WTC11 (cell line): ENCODE measurements around the gene FGR. TPM values are rescaled to one million over a fixed set of nuclear protein-coding genes. Genes with fewer than 3 reads are reported as not detected.

Source experiments
- ATAC-seq: fragments of 200-7000 bp; cut with Tn5 transposase; 2 replicates; pipeline ENCODE4 v1.10.0; 2021; ENCODE audit warnings: mild to moderate bottlenecking, moderate library complexity
- CTCF ChIA-PET: fragments of 300-600 bp; sonication (Branson Sonifier 250); formaldehyde crosslinking; loops from one replicate; lab custom pipeline; 2021; ENCODE audit warnings: antibody characterized with exemption; lab: Charles Lee
- POLR2A ChIA-PET: fragments of 350-600 bp; sonication (Branson Sonifier 250); formaldehyde crosslinking; loops from one replicate; lab custom pipeline; 2021; ENCODE audit warnings: antibody characterized with exemption; lab: Charles Lee
- DNase-seq: peaks from one replicate; pipeline ENCODE4 v3.0.0; 2021; ENCODE audit warnings: low spot score
- H3K27ac Mint-ChIP-seq: 2 replicates; pipeline ENCODE4 v1.8.0; 2021; ENCODE audit warnings: mixed read lengths
- H3K27me3 Mint-ChIP-seq: 2 replicates; pipeline ENCODE4 v1.8.0; 2021; ENCODE audit warnings: low read depth, mild to moderate bottlenecking, moderate library complexity, mixed read lengths
- H3K36me3 Mint-ChIP-seq: 2 replicates; pipeline ENCODE4 v1.8.0; 2021; ENCODE audit warnings: mixed read lengths
- H3K4me1 Mint-ChIP-seq: 2 replicates; pipeline ENCODE4 v1.8.0; 2022; ENCODE audit warnings: mixed read lengths
- H3K4me3 Mint-ChIP-seq: 2 replicates; pipeline ENCODE4 v1.8.0; 2021; ENCODE audit warnings: mild to moderate bottlenecking, moderate library complexity, mixed read lengths
- H3K9me3 Mint-ChIP-seq: 2 replicates; pipeline ENCODE4 v1.8.0; 2021; ENCODE audit warnings: mixed read lengths
- CBFB ChIP-seq: sonication (generic); formaldehyde crosslinking; IDR thresholded peaks from 2 replicates; pipeline ENCODE4 v1.8.1; 2022; ENCODE audit warnings: mild to moderate bottlenecking, low read depth, missing genetic modification reagents
- ESRRA ChIP-seq: sonication (generic); formaldehyde crosslinking; IDR thresholded peaks from 2 replicates; pipeline ENCODE4 v1.8.1; 2022; ENCODE audit warnings: mild to moderate bottlenecking, missing genetic modification reagents, borderline replicate concordance
- GTF2I ChIP-seq: fragments of 250-450 bp; sonication (Bioruptor Pico); conservative IDR thresholded peaks from 2 replicates; pipeline ENCODE4 v1.4.0; 2021; ENCODE audit warnings: mild to moderate bottlenecking
- JAZF1 ChIP-seq: fragments of 250-450 bp; sonication (Bioruptor Pico); IDR thresholded peaks from 2 replicates; pipeline ENCODE4 v1.9.0; 2021; ENCODE audit warnings: moderate library complexity, mild to moderate bottlenecking, inconsistent platforms
- MXD4 ChIP-seq: fragments of 250-450 bp; sonication (Bioruptor Pico); IDR thresholded peaks from 2 replicates; pipeline ENCODE4 v1.8.0; 2021; ENCODE audit warnings: mild to moderate bottlenecking, moderate library complexity, borderline replicate concordance
- NFE2L1 ChIP-seq: sonication (generic); formaldehyde crosslinking; IDR thresholded peaks from 2 replicates; pipeline ENCODE4 v1.8.1; 2023; ENCODE audit warnings: missing genetic modification reagents
- OVOL2 ChIP-seq: fragments of 250-450 bp; sonication (Bioruptor Pico); IDR thresholded peaks from 2 replicates; pipeline ENCODE4 v1.9.0; 2021; ENCODE audit warnings: mild to moderate bottlenecking, borderline replicate concordance
- PRDM15 ChIP-seq: sonication (generic); formaldehyde crosslinking; IDR thresholded peaks from 2 replicates; pipeline ENCODE4 v1.8.0; 2022; ENCODE audit warnings: missing genetic modification reagents
- STAT6 ChIP-seq: sonication (generic); formaldehyde crosslinking; conservative IDR thresholded peaks from 2 replicates; pipeline ENCODE4 v1.8.1; 2023; ENCODE audit warnings: mild to moderate bottlenecking, low read depth, missing genetic modification reagents, moderate library complexity
- TEAD1 ChIP-seq: sonication (generic); formaldehyde crosslinking; IDR thresholded peaks from 2 replicates; pipeline ENCODE4 v1.8.0; 2022; ENCODE audit warnings: mild to moderate bottlenecking, missing genetic modification reagents
- USF1 ChIP-seq: sonication (generic); formaldehyde crosslinking; IDR thresholded peaks from 2 replicates; pipeline ENCODE4 v1.8.0; 2022; ENCODE audit warnings: mild to moderate bottlenecking, missing genetic modification reagents
- ZNF263 ChIP-seq: sonication (generic); formaldehyde crosslinking; IDR thresholded peaks from 2 replicates; pipeline ENCODE4 v1.8.1; 2022; ENCODE audit warnings: low read depth, mild to moderate bottlenecking, moderate library complexity, missing genetic modification reagents
- ZNF317 ChIP-seq: sonication (generic); formaldehyde crosslinking; IDR thresholded peaks from 2 replicates; pipeline ENCODE4 v1.8.1; 2023; ENCODE audit warnings: low read depth, mild to moderate bottlenecking, moderate library complexity, missing genetic modification reagents, borderline replicate concordance
- ZNF671 ChIP-seq: fragments of 250-450 bp; sonication (Bioruptor Pico); IDR thresholded peaks from 2 replicates; pipeline ENCODE4 v1.8.0; 2021; ENCODE audit warnings: mild to moderate bottlenecking
- total RNA-seq: library from RNA; stranded (reverse); gene quantifications from 3 replicates; pipeline ENCODE4 v1.2.3, GENCODE V29; 2021
- TF ChIP-seq, protein P1 (sequence below): sonication (generic); formaldehyde crosslinking; IDR thresholded peaks from 2 replicates; pipeline ENCODE4 v1.8.0; 2023; ENCODE audit warnings: missing genetic modification reagents, mild to moderate bottlenecking, borderline replicate concordance
- TF ChIP-seq, protein P2 (sequence below): sonication (generic); formaldehyde crosslinking; IDR thresholded peaks from 2 replicates; pipeline ENCODE4 v1.8.1; 2022; ENCODE audit warnings: low read depth, missing genetic modification reagents, borderline replicate concordance
- TF ChIP-seq, protein P3 (sequence below): sonication (generic); formaldehyde crosslinking; IDR thresholded peaks from 2 replicates; pipeline ENCODE4 v1.8.1; 2022; ENCODE audit warnings: low read depth, mild to moderate bottlenecking, moderate library complexity, missing genetic modification reagents, borderline replicate concordance
- TF ChIP-seq, protein P4 (sequence below): sonication (generic); formaldehyde crosslinking; conservative IDR thresholded peaks from 2 replicates; pipeline ENCODE4 v1.8.1; 2022; ENCODE audit warnings: mild to moderate bottlenecking, missing genetic modification reagents

FGR gene
- total RNA-seq, 1 experiment from 2014 or later: 0.77 TPM

- TF ChIP-seq PRDM15 (CRISPR knock-in tag): no peak
- TF ChIP-seq OVOL2 (CRISPR knock-in tag): no peak
- TF ChIP-seq MXD4 (CRISPR knock-in tag): no peak
- TF ChIP-seq GTF2I: no peak
- TF ChIP-seq, protein P1, sequence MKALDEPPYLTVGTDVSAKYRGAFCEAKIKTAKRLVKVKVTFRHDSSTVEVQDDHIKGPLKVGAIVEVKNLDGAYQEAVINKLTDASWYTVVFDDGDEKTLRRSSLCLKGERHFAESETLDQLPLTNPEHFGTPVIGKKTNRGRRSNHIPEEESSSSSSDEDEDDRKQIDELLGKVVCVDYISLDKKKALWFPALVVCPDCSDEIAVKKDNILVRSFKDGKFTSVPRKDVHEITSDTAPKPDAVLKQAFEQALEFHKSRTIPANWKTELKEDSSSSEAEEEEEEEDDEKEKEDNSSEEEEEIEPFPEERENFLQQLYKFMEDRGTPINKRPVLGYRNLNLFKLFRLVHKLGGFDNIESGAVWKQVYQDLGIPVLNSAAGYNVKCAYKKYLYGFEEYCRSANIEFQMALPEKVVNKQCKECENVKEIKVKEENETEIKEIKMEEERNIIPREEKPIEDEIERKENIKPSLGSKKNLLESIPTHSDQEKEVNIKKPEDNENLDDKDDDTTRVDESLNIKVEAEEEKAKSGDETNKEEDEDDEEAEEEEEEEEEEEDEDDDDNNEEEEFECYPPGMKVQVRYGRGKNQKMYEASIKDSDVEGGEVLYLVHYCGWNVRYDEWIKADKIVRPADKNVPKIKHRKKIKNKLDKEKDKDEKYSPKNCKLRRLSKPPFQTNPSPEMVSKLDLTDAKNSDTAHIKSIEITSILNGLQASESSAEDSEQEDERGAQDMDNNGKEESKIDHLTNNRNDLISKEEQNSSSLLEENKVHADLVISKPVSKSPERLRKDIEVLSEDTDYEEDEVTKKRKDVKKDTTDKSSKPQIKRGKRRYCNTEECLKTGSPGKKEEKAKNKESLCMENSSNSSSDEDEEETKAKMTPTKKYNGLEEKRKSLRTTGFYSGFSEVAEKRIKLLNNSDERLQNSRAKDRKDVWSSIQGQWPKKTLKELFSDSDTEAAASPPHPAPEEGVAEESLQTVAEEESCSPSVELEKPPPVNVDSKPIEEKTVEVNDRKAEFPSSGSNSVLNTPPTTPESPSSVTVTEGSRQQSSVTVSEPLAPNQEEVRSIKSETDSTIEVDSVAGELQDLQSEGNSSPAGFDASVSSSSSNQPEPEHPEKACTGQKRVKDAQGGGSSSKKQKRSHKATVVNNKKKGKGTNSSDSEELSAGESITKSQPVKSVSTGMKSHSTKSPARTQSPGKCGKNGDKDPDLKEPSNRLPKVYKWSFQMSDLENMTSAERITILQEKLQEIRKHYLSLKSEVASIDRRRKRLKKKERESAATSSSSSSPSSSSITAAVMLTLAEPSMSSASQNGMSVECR (CRISPR knock-in tag): no peak
- TF ChIP-seq, protein P2, sequence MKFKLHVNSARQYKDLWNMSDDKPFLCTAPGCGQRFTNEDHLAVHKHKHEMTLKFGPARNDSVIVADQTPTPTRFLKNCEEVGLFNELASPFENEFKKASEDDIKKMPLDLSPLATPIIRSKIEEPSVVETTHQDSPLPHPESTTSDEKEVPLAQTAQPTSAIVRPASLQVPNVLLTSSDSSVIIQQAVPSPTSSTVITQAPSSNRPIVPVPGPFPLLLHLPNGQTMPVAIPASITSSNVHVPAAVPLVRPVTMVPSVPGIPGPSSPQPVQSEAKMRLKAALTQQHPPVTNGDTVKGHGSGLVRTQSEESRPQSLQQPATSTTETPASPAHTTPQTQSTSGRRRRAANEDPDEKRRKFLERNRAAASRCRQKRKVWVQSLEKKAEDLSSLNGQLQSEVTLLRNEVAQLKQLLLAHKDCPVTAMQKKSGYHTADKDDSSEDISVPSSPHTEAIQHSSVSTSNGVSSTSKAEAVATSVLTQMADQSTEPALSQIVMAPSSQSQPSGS (CRISPR knock-in tag): no peak
- TF ChIP-seq, protein P3, sequence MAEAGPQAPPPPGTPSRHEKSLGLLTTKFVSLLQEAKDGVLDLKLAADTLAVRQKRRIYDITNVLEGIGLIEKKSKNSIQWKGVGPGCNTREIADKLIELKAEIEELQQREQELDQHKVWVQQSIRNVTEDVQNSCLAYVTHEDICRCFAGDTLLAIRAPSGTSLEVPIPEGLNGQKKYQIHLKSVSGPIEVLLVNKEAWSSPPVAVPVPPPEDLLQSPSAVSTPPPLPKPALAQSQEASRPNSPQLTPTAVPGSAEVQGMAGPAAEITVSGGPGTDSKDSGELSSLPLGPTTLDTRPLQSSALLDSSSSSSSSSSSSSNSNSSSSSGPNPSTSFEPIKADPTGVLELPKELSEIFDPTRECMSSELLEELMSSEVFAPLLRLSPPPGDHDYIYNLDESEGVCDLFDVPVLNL (CRISPR knock-in tag): no peak
- TF ChIP-seq, protein P4, sequence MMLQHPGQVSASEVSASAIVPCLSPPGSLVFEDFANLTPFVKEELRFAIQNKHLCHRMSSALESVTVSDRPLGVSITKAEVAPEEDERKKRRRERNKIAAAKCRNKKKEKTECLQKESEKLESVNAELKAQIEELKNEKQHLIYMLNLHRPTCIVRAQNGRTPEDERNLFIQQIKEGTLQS (CRISPR knock-in tag): no peak
- TF ChIP-seq ZNF671 (CRISPR knock-in tag): no peak
- TF ChIP-seq, all 79 proteins: peak for 0
Observed at GRCh38 chr1:27633298-27633610, 1.7 kb downstream of the FGR start (continued).

DNA sequence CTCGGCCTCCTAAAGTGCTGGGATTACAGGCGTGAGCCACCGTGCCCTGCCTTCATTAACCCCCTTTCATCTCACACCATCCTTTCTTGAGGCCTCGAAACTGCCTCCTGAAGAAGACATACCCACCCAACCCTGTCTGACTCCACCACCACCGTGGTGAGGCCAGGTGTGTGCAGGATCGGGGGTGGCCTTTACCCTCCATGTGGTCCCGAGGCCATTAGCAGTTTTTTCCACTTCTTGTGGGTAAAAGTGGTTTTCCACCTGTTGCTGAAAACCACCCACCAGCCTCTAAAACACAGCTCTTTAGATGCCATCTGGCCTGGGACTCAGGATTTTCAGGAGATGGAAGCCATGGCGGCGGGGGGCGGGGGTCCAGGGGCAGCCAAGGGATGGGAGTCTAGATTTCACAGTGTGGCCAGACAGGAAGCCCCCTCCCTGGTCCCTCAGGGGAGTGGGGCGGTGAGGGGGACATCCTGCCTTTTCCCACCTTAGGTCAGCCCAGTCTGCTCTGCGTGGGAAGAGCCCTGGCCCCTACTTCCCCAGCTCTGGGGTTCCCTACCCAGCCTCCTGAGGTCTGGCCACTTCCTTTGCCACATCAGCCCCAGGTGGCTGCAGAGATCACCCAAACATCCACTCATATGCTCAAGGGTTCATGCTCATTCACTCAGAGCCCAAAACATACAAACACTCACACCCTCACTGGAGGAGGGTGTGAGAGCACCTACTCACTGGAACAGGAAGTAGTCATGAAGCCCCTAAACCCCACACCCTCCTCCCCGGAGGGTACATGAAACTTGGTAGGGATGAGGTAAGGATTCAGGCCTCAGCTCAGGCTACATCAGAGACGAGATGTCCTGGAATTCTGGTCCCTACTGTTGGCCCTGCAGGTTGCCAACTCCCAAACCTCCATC lies 2.3 kb downstream of the FGR start:
- Mint-ChIP-seq H3K4me1 (peaks cover 33% of the 10 kb centered on the region), H3K36me3 (no peaks in the 10 kb centered on the region), H3K9me3 (no peaks in the 10 kb centered on the region), H3K27ac (no peak overlapping the region), H3K4me3 (no peak overlapping the region; the same call in 1 of the 2 replicates), H3K27me3 (peaks cover 46% of the 10 kb centered on the region)
- CTCF ChIA-PET: interaction anchor here (0.6 to 1.8 kb wide), 4 partner anchors 30 to 1124 kb away, joined by 3 to 5 read pairs (median 4); no protein-coding TSS in a partner anchor
- DNase-seq: no peak
- no peak for ATAC-seq
- POLR2A ChIA-PET: no interaction called here
- no peak for TF ChIP-seq ZNF671 (CRISPR knock-in tag)
- TF ChIP-seq NFE2L1 (CRISPR knock-in tag): no peak
- TF ChIP-seq JAZF1: no peak
- TF ChIP-seq, protein P3 (CRISPR knock-in tag): no peak
- TF ChIP-seq ZNF263 (CRISPR knock-in tag): no peak
- TF ChIP-seq CBFB (CRISPR knock-in tag): no peak
- no peak for TF ChIP-seq ESRRA
- TF ChIP-seq STAT6 (CRISPR knock-in tag): no peak
- no peak for TF ChIP-seq TEAD1 (CRISPR knock-in tag)
- no peak for TF ChIP-seq ZNF317
- TF ChIP-seq USF1 (CRISPR knock-in tag): no peak
